Brain pericyte (primary cell): ENCODE measurements around the gene TRIM27.
"Not testable (repeated sequence)": the region's sequence is repeated elsewhere in the genome, so short reads cannot be mapped to it uniquely, and the experiment has no call there.

Source experiments
- DNase-seq: peaks from one replicate; pipeline ENCODE4 v3.0.0-alpha.2; 2012; ENCODE audit warnings: low read depth, low spot score

TRIM27 gene

GRCh38 chr6:28941684-28942448 lies 18.1 kb upstream of the TRIM27 start:
- DNase-seq: no peak

DNA sequence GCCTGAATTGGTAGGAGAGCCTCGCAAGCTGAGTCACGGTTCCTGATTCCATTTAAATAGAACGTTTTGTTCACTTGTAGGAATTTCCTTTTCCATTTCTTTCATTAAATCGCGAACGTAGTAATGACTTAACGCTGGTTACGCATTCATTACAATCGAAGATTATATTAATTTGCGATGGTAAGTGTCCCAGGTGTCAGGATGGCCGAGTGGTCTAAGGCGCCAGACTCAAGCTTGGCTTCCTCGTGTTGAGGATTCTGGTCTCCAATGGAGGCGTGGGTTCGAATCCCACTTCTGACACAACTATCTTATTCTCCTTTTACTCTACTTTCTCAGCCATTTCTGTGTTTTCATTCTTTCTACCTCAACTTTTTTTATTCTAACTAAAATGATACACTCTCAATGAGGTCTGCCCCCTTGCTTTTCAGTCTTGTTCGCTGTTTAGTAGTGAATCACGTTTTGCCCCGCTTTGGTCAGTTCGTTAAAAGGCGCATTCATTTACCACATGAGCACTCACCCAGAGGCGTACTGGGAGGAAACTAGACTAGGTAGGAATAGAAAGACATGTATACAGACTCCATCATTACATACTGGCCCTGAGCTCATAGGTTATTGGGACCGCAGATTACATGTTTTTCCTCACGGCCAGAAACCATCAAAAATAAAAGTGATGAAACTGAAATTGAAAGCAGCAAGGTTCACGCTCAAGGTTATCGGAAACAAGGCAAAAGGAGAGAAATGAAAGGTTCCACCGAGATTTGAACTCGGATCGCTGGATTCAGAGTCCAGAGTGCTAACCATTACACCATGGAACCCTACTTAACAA lies 17.3 kb upstream of the TRIM27 start:
- DNase-seq: peak; percentile 69

- no peak for DNase-seq
Observed at GRCh38 chr6:28940294-28940857, 16.6 kb upstream of the TRIM27 start.

DNA sequence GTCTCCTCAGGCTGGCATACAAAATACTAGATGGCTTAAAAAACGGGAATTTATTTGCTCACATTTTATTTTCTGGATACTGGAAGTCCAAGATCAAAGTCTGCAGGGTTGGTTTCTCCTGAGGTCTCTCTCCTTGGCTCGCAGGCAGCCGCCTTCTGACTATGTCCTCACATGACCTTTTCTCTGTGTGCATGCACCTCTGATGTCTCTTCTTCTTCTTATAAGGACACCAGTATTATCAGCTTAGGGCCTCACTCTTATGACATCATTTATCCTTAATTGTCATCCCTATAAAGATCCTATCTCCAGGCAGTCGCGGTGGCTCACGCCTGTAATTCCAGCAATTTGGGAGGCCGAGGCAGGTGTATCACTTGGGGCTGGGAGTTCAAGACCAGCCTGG lies 9.3 kb upstream of the TRIM27 start:
- DNase-seq: no peak

DNA sequence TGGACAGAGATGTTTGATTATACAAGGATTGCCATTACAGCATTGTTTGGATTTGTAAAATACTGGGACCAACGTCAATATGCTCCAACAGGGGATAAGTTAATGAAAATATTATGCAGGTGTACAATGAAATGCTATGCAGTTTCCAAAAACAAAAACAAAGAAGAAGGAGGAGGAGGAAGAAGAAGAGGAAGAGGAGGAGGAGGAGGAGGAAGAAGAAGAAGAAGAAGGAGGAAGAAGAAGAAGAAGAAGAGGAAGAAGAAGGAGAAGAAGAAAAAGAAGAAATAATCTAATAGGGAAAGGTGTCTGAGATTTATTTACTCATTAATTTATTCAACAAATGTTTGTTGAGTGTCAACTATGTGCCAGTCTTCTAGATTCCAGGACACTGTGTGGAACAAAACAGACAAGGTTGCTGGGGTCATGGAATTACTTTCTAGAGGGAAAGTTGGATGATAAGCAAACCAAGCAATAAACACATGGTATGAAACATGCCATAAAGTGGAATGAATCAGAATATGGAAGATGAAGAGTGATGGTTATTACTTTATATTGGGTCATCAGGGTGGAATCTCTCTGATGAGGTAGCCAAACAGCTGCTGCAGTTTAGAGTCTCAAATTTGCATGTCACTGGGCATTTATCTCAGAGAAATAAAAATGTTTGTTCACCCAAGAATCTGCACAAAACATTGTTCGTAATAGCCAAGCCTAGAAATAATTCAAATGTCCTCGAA lies 6.3 kb upstream of the TRIM27 start:
- no peak for DNase-seq

DNA sequence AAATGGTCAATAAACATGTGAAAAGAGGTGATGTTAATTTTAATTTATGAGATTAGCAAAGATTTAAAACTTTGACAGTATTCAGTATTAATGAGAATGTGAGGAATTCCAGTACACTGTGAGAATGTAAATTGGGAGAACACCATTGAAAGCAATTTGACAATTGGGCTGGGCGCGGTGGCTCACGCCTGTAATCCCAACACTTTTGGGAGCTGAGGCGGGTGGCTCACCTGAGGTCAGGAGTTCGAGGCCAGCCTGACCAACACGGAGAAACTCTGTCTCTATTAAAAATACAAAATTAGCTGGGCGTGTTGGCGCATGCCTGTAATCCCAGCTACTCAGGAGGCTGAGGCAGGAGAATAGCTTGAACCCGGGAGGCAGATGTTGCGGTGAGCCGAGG lies 5.6 kb upstream of the TRIM27 start:
- DNase-seq: not testable (repeated sequence)

- DNase-seq: no peak
Observed at GRCh38 chr6:28927846-28928245, 4.1 kb upstream of the TRIM27 start.

- DNase-seq: no peak
Observed at GRCh38 chr6:28922821-28923317, 916 bp downstream of the TRIM27 start.

GRCh38 chr6:28922004-28922820 lies 1.6 kb downstream of the TRIM27 start:
- DNase-seq: no peak

- no peak for DNase-seq
Observed at GRCh38 chr6:28920281-28920680, 3.5 kb downstream of the TRIM27 start.

DNA sequence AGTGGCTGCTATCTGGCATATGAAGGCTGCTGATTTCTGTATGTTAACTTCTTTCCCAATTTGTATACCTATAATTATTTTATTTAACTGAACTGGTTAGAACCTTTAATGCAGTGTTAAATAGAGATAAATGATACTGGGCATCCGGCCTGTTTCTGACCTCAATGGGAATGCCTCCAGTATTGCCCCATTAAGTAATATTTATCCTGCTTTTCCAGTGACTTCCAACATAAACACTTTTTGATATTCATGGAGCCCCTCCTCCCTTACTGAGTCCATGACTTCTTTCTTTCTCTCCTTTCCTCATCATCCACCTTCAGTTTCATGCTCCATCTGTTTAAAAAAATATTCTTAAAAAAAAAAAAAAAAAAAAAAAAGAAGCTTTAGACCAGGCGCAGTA lies 8.8 kb downstream of the TRIM27 start:
- no peak for DNase-seq

DNA sequence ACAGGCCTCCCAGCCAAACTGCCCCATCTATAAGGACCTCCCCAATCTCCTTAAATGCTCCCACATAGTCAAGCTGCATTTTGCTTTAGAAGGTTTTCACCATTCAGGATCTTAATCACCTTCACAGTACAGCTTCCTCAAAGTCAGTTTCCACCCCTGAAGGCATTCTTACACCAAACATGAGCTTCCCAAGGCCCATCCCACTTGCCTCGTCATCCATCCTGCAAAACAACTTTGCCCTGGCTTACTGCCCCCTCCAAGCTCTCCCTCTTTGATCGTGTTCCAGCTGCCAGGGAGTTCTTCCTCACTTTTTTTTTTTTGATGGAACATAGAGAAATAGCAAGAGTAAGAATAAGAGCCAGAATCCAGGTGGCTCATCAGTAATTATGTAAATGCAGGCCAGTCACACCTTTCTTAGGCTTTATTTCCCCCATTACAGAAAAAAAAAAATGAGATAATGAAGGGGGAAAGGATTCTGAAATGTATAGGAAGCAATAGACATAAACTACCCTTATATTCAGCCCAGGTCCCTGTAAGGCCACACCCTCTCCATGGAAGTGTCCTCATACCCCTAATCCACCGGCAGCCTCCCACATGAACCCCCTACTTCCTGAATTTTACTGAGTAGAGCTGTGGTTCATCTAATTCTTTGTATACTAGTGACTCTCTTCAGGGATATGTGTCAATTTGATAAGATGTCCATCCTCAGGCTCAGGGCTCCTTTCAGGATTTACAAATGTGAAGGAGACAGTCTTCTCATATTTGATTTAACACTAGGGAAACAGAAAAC lies 12.7 kb downstream of the TRIM27 start:
- no peak for DNase-seq

GRCh38 chr6:28907394-28907793 lies 16.4 kb downstream of the TRIM27 start:
- no peak for DNase-seq

GRCh38 chr6:28906669-28907068 lies 17.1 kb downstream of the TRIM27 start:
- no peak for DNase-seq

DNA sequence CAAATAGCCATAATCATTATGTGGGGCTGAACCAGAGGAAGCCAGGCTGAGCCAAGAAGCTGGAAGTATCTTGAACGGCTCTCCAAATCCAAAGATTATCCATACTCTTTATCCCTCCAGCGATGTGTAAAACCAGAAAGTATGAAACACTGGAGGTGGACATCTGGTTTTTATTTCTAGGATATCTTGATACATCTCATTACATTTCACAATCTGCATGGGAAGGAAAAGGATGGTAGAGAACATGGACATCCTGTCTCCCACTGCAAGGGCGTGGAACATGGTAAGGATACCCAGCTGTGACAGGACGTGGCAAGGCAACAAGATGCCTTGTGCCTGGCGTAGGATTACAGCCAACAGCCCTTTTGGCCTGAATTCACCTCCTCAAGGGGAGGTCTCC lies 20.1 kb downstream of the TRIM27 start:
- no peak for DNase-seq

- DNase-seq: no peak
Observed at GRCh38 chr6:28901831-28902230, 22.0 kb downstream of the TRIM27 start.

GRCh38 chr6:28900577-28901256 lies 23.1 kb downstream of the TRIM27 start:
- no peak for DNase-seq

DNA sequence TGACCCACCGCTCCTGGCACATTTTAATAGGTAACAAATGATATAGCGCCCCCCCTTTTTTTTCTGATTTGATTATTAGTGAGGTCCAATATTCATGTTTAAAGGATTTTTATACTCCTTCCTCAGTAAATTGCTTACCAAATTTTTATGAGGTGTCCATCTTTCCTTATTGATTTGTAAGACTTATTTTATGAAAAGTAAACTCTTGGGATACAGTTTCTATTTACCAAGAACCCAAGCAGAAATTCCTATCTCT lies 25.1 kb downstream of the TRIM27 start:
- no peak for DNase-seq

DNA sequence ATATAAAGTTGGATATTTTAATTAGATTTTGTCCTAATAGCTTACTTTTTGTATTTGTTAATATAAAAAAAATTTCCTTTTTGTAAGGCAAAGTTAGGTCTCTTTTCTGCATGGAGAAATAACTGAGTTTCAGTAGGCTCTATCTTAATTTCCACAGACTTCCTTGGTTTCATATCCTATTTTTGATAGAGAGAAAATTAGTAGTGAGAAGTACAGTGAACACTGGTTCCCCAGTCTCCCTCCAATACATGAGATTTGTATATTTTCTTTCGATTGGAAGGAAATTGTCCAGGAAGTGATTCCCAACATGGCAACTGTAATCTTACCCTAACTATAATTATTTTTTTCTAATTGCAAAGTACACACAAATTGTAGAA lies 26.4 kb downstream of the TRIM27 start:
- DNase-seq: no peak
